K562 (cell line): ENCODE results near the gene NRF1. TPM values are rescaled to one million over a fixed set of nuclear protein-coding genes. Genes with fewer than 3 reads are reported as not detected.

ENCODE experiments used
- ATAC-seq: fragments of 200-7000 bp; cut with Tn5 transposase; 3 replicates; pipeline ENCODE4 v1.9.1; 2020; ENCODE audit warnings: moderate library complexity
- BruUV-seq: library from RNA; stranded (reverse); fragments of 400-500 nt; replicated peaks from 2 replicates; lab custom pipeline; 2021; lab: Mats Ljungman, UMichigan
- CTCF ChIA-PET: fragments of 300-600 bp; formaldehyde crosslinking; extraction: SDS; loops from one replicate; lab custom pipeline; 2021; ENCODE audit warnings: low intra/inter-chr PET ratio; lab: Yijun Ruan, JAX
- POLR2A ChIA-PET: fragments of 300-600, 350-650 bp; sonication (Branson Sonifier 250); formaldehyde crosslinking; extraction: SDS; loops from one replicate; lab custom pipeline; 2021; ENCODE audit warnings: antibody characterized with exemption, inconsistent platforms; lab: Yijun Ruan, JAX
- DNase-seq, 4 experiments: peaks; one replicate each; pipeline versions ENCODE4 v3.0.0 to v3.0.0-alpha.2; 2011 to 2018; ENCODE audit warnings: low spot score in 3 of 4, mixed read lengths in 3 of 4; ENCODE audit errors: extremely low read depth in 1 of 4
- FAIRE-seq: peaks from 2 replicates; lab custom pipeline; 2011; peaks lifted over from hg19 to GRCh38; lab: Jason Lieb, UNC
- H2AFZ ChIP-seq: 2 replicates; pipeline ENCODE4 v1.6.0; 2011; ENCODE audit warnings: low read depth, low read length, control low read depth, inconsistent platforms
- H3K27ac ChIP-seq: fragments of 200-600 bp; 3 replicates; pipeline ENCODE4 v1.8.0; 2011; ENCODE audit warnings: low read depth, mild to moderate bottlenecking, control low read depth, inconsistent platforms, low read length, moderate library complexity, mixed read lengths; ENCODE audit errors: extremely low read depth
- H3K27me3 ChIP-seq, 2 experiments: fragments of 300-600 bp in 1 of 2; 2 replicates in 1 of 2; 3 replicates in 1 of 2; pipeline versions ENCODE4 v1.6.0 to v1.8.0; 2011; ENCODE audit warnings: inconsistent platforms in 2 of 2, low read length in 2 of 2, mild to moderate bottlenecking in 1 of 2, mixed read lengths in 1 of 2, moderate library complexity in 1 of 2; ENCODE audit not compliant: control insufficient read depth in 2 of 2, insufficient read depth in 2 of 2
- H3K36me3 ChIP-seq: fragments of 300-600 bp; 3 replicates; pipeline ENCODE4 v1.8.0; 2011; ENCODE audit warnings: mild to moderate bottlenecking, low read length, inconsistent platforms; ENCODE audit not compliant: control insufficient read depth, insufficient read depth
- H3K4me1 ChIP-seq, 2 experiments: fragments of 200-600 bp in 1 of 2; replicated peaks in 1 of 2; 2 replicates in 1 of 2; 3 replicates in 1 of 2; pipeline versions ENCODE4 v1.5.1 to v1.8.0; 2011; ENCODE audit warnings: inconsistent platforms in 2 of 2, low read length in 2 of 2, mild to moderate bottlenecking in 1 of 2, mixed read lengths in 1 of 2, moderate library complexity in 1 of 2; ENCODE audit not compliant: control insufficient read depth in 2 of 2, insufficient read depth in 2 of 2
- H3K4me2 ChIP-seq: 2 replicates; pipeline ENCODE4 v1.6.1; 2011; ENCODE audit warnings: low read length, control low read depth, inconsistent platforms, mixed read lengths; ENCODE audit not compliant: insufficient read depth
- H3K4me3 ChIP-seq: fragments of 200-600 bp; sonication (generic), shearing (Covaris generic); 2 replicates; pipeline ENCODE4 v1.5.1; 2016; ENCODE audit warnings: control low read depth, inconsistent platforms
- H3K79me2 ChIP-seq: fragments of 200-600 bp; 3 replicates; pipeline ENCODE4 v1.8.0; 2011; ENCODE audit warnings: low read length, inconsistent platforms; ENCODE audit not compliant: control insufficient read depth, insufficient read depth
- H3K9ac ChIP-seq, 2 experiments: 2 replicates each; pipeline versions ENCODE4 v1.6.0 to v1.6.1; 2011; ENCODE audit warnings: low read depth in 2 of 2, low read length in 2 of 2, control low read depth in 1 of 2, inconsistent platforms in 1 of 2, mild to moderate bottlenecking in 1 of 2, mixed read lengths in 1 of 2; ENCODE audit not compliant: insufficient read depth in 1 of 2
- H3K9me1 ChIP-seq: one replicate; pipeline ENCODE4 v1.6.0; 2011; ENCODE audit warnings: inconsistent platforms, mild to moderate bottlenecking, low read length, moderate library complexity; ENCODE audit not compliant: control insufficient read depth, insufficient read depth
- H3K9me3 ChIP-seq: replicated peaks from 2 replicates; pipeline ENCODE4 v1.5.1; 2011; ENCODE audit warnings: low read depth, low read length, inconsistent platforms; ENCODE audit not compliant: control insufficient read depth, insufficient read depth
- H4K20me1 ChIP-seq: replicated peaks from 2 replicates; pipeline ENCODE4 v1.6.1; 2011; ENCODE audit warnings: low read length, inconsistent platforms, mixed read lengths; ENCODE audit not compliant: control insufficient read depth, insufficient read depth
- IFI16 ChIP-seq: fragments of 250-450 bp; sonication (Bioruptor Pico); IDR thresholded peaks from 2 replicates; pipeline ENCODE4 v2.1.2; 2022; ENCODE audit warnings: mild to moderate bottlenecking, inconsistent platforms
- MEIS2 ChIP-seq: fragments of 450-650 bp; IDR thresholded peaks from 2 replicates; pipeline ENCODE4 v1.6.1; 2014; ENCODE audit warnings: mild to moderate bottlenecking; ENCODE audit not compliant: partially characterized antibody
- PBX2 ChIP-seq, 2 experiments: IDR thresholded peaks in 1 of 2; conservative IDR thresholded peaks in 1 of 2; 2 replicates each; pipeline ENCODE4 v1.6.1; 2016; ENCODE audit warnings: low read depth in 2 of 2, mild to moderate bottlenecking in 1 of 2, missing compliant biosample characterization in 1 of 2, missing genetic modification characterization in 1 of 2, moderate library complexity in 1 of 2
- PKNOX1 ChIP-seq: fragments of 450-650 bp; IDR thresholded peaks from 2 replicates; pipeline ENCODE4 v1.6.1; 2016
- WGBS: fragments of 100-300 bp; shearing (Covaris generic); methylation state at CpG from one replicate; pipeline ENCODE4 v1.1.6; 2016; ENCODE audit warnings: low coverage, mixed read lengths; ENCODE audit not compliant: insufficient coverage; ENCODE audit errors: missing lambda C conversion rate; 5-methylcytosine and 5-hydroxymethylcytosine counted together
- in situ Hi-C: fragments of 300-500 bp; cut with MboI; formaldehyde crosslinking; loops from 4 replicates; pipeline ENCODE4 v1.15.0; 2018; ENCODE audit warnings: inconsistent platforms, mixed read lengths
- intact Hi-C: fragments of 100-400 bp; cut with micrococcal nuclease; formaldehyde crosslinking; loops from 2 replicates; pipeline ENCODE4 v1.14.2; 2022
- polyA plus RNA-seq, 8 experiments: library from polyadenylated mRNA; depleted of rRNA in 4 of 8; stranded (reverse) in 5 of 8; unstranded in 3 of 8; fragments of >200 nt; fragmentation: Nextera tagmentation in 2 of 8; fragmentation: Illumina TruSeq in 1 of 8; extraction: Ambion mirVana in 2 of 8; extraction: Trizol in 1 of 8; gene quantifications; 2 replicates each; pipeline versions ENCODE4 v1.2.1 to v1.2.3, GENCODE V29; 2011 to 2014; ENCODE audit warnings: inconsistent platforms in 1 of 8, missing spikeins in 1 of 8
- total RNA-seq, 7 experiments: library from RNA; depleted of rRNA in 6 of 7; stranded (reverse); fragments of >200 nt in 6 of 7; fragmentation: Illumina TruSeq in 2 of 7; extraction: Trizol in 2 of 7; gene quantifications; 2 replicates each; pipeline versions ENCODE4 v1.2.1 to v1.2.3, GENCODE V29; 2011 to 2021; ENCODE audit warnings: low replicate concordance in 1 of 7

The NRF1 gene
- total and polyA plus RNA-seq, 9 of the 15 experiments (the other 6 are each of a cell fraction or from before 2014, with no cell fraction given): 8.6 to 28.8 (median 20.3) TPM

GRCh38 chr7:129789000-129789399 lies 177.5 kb downstream of the NRF1 start:
- POLR2A ChIA-PET: interaction anchor here (0.6 to 1.0 kb wide), 4 partner anchors 9 to 1346 kb away, joined by 3 to 4 read pairs (median 3); no protein-coding TSS in a partner anchor
- CTCF ChIA-PET: no interaction called here
- no peak for TF ChIP-seq IFI16 (CRISPR knock-in tag)
- TF ChIP-seq MEIS2: peak; percentile 62
- TF ChIP-seq PBX2 (CRISPR knock-in tag; IDR thresholded peaks at IDR 0.05; ENCODE audit: low read depth): no peak
- TF ChIP-seq PBX2 (tag; conservative IDR thresholded peaks at IDR 0.05; ENCODE audit: low read depth): peak; percentile 71
- TF ChIP-seq PKNOX1: peak; percentile 37; the same call in 1 of the 2 replicates
- no peak overlapping the region for H2AFZ ChIP-seq
- no TSS peak for BruUV-seq
- H3K4me1 ChIP-seq: peaks cover 8 to 26% of the 10 kb centered on the region in 2 experiments; a peak in 3 of 5 replicates
- peak; percentile 24; the same call in 2 of the 3 replicates for ATAC-seq
- H3K27me3 ChIP-seq: no peaks in the 10 kb centered on the region
- in situ Hi-C loops: no loop called here
- H3K9ac ChIP-seq: no peak overlapping the region; a peak in 1 of 4 replicates
- intact Hi-C loops: no loop called here
- no peaks in the 10 kb centered on the region for H3K9me3 ChIP-seq
- no peak overlapping the region for H3K27ac ChIP-seq
- DNase-seq: no peak
- H3K9me1 ChIP-seq: no peaks in the 10 kb centered on the region
- FAIRE-seq: no peak
- H3K4me3 ChIP-seq: no peak overlapping the region
- H3K4me2 ChIP-seq: no peak overlapping the region
- 0 out of 2 replicates have a peak, but pooled peaks cover 3% of the 10 kb centered on the region for H4K20me1 ChIP-seq
- H3K36me3 ChIP-seq: no peaks in the 10 kb centered on the region
- no peaks in the 10 kb centered on the region for H3K79me2 ChIP-seq
- 45% methylated on average over 6 of the region's 6 CpGs for WGBS
